Measurements from ENCODE around the gene CKB.
A peak's percentile ranks its signal among the peaks of the same experiment; 100 is the strongest.

CKB gene

GRCh38 chr14:103537175-103537990 lies 14.8 kb upstream of the CKB start:
- DNase-seq (ENCODE audit: low read depth, low spot score), result no peak

DNA sequence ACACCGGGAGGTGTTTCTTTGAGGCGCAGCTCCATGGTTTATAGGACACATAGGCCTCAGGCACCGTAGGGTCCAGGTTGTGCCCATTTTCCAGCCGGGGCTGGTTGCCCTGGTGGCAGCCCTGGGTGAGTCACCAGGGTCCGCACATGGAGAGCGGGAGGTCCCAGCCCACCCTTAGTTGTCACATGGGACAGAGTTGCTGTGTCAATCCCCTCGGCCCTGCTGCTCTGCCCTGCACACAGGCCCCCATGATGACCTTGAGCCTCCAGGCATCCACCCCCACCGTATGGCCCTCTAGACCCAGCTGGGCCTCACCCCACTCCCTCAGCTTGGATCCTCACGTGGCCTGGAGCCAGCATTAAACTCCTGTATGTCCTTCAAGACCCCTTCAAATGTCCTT lies 14.1 kb upstream of the CKB start:
- DNase-seq (ENCODE audit: low read depth, low spot score), result no peak

GRCh38 chr14:103535891-103536565 lies 13.4 kb upstream of the CKB start:
- DNase-seq (ENCODE audit: low read depth, low spot score), result no peak

GRCh38 chr14:103535081-103535890 lies 12.7 kb upstream of the CKB start:
- DNase-seq (ENCODE audit: low read depth, low spot score), result no peak

DNA sequence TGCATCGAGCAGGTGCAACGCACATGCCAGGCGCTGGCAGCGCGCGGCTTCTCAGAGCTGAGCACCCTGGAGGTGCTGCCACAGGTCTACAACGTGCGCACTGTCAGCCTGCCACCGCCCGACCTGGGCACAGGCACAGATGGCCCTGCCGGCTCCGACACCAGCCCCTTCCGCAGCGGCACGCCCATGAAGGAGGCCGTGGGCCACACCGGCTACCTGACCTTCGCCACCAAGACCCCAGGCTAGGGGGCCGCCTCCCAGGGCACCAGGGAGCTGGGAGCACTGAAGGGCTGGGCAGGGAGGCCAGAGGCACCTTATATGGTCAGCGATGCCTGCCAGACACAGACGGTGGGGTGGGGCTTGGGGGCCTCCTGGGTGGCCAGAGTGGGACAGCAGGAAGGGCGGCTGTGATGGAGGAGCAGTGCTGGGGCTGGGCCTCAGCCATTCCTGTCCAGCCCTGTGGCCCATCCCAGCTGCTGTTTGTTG lies 12.0 kb upstream of the CKB start:
- no peak for DNase-seq (ENCODE audit: low read depth, low spot score)

GRCh38 chr14:103533999-103534575 lies 11.5 kb upstream of the CKB start:
- DNase-seq (ENCODE audit: low read depth, low spot score), result no peak

- DNase-seq (ENCODE audit: low read depth, low spot score), result no peak
These were observed 10.7 kb upstream of the CKB start for GRCh38 chr14:103533137-103533998.

DNA sequence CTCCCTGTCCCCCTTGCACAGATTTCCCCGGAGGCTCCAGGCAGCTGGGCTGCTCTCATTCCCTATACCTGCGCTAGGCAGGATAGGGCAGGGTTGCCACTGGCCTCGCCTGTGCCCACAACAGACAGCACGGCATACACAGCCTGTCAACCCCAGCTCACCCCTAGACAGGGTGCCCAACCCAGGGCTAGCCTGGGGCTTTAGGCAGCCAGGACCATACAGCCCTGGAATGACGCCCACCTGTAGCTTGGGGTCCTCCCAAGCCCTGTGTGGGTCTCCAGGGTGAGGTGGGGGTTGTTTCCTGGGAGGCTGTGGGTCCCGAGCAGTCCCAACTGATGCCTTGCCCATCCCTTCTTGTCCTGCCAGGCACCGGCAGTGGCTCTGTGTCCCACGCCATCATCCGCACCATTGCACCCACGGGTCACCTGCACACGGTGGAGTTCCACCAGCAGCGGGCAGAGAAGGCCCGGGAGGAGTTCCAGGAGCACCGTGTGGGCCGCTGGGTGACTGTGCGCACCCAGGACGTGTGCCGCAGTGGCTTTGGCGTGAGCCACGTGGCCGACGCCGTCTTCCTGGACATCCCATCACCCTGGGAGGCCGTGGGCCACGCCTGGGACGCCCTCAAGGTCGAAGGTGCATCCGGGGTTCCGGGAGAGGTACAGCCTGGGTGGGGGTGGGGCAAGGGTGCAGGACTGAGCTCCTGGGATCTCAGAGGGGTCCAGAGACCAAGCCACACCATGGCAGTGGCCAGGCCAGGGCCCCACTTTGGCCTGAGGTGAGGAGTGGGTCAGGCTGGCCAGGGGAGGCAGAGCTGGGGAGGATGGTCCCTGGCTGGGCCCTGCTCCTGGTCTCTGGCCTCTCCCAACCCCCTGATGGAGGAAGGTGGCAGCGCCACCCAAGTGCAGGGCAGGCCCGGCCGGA lies 9.8 kb upstream of the CKB start:
- DNase-seq (ENCODE audit: low read depth, low spot score), result no peak

DNA sequence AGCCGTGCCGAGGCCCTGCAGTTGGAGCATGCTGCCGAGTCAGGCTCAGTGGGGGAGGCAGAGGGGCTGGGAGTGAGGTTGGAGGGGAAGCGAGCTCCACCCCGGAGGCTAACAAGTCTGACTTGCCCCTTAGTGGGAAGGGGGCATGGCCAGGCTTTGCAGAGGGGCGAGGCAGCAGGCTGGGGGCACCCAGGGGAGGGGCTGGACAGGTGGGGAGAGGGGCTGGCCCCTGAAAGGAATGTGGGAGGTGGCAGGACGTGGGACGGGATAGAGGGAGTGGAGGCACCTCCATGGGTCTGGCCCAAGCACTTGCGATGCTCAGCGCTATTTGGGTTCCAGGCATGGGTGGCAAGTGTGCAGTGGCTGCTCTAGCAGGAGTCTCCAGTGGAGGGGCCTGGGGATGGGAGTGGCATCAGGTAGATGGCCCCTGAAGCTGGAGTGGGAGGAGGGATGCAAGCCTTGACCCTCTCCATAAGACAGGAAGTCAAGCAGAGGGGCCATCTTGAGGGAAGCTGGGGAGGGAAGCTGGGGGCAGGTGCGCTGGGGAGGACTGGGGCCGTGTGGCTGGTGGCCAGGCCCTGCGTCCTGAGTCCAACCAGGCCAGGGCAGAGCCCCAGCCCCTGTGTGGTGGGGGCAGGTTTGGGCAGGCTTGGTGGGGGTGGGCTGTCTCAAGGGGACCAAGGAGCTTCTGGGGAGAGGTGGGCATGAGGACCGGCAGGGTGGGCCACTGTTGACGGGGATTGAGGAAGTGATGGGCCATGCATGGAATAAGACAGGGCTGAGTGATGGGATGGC lies 9.0 kb upstream of the CKB start:
- no peak for DNase-seq (ENCODE audit: low read depth, low spot score)

GRCh38 chr14:103530831-103531230 lies 8.2 kb upstream of the CKB start:
- no peak for DNase-seq (ENCODE audit: low read depth, low spot score)

GRCh38 chr14:103530390-103530789 lies 7.8 kb upstream of the CKB start:
- DNase-seq (ENCODE audit: low read depth, low spot score), result no peak

DNA sequence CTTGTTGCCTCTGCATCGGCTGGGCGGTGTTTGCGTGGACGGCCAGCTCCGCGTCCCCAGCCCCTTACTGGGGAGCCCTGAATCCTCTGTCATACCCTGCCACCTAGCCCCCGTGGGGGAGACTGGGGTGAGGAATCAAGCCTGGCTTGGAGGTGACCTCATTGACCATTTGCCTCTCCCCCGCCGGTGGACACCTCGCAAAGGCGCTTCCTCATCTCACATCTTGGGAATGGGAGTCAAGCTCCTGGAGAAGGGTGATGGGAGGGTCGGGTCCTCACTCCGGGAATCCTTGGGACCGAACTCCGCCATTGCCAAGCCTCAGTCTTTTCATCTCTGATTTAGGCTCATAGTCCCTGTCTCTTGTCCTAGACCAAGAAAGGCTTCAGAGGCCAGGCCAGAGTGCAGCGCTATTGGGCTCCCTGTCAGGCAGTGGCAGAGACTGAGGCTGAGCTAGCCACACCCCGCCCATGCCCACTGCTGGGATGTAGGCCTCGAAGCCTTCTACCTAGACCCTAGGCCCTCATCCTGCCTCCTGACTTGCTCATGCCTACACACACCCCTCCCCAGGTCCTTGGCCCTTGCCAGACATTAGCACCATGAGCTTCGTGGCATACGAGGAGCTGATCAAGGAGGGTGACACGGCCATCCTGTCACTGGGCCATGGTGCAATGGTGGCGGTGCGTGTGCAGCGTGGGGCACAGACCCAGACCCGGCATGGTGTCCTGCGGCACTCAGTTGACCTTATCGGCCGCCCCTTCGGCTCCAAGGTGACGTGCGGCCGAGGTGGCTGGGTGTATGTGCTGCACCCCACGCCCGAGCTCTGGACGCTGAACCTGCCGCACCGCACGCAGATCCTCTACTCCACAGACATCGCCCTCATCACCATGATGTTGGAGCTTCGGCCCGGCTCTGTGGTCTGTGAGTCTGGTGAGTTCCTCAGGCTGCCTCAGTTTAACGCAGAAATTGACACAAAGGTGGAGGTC lies 7.0 kb upstream of the CKB start:
- DNase-seq (ENCODE audit: low read depth, low spot score), result no peak

- DNase-seq (ENCODE audit: low read depth, low spot score), result peak; percentile 43
These were observed 6.2 kb upstream of the CKB start, which contains the start of gene TRMT61A for GRCh38 chr14:103528587-103529382. Gene TRMT61A (plus strand): TSS chr14:103529196. CDS start chr14:103529979, 783 bp downstream.

- DNase-seq (ENCODE audit: low read depth, low spot score), result no peak
These were observed 5.5 kb upstream of the CKB start for GRCh38 chr14:103528146-103528586.

GRCh38 chr14:103527408-103528145 lies 4.9 kb upstream of the CKB start:
- no peak for DNase-seq (ENCODE audit: low read depth, low spot score)

DNA sequence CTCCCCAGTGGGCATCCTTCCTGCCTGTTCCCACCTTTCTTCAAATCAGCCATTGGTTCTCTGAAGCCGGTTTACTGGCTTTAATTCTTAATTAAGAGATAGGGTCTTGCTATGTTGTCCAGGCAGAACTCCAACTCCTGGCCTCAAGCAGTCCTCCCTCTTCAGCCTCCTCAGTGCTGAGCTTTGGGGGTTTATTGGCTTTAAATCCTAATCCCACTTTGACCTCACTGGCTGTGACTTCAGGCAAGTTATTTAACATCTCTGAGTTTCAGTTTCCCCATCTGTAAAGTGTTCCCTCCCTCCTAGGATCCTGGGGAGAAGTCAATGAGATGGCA lies 4.3 kb upstream of the CKB start:
- no peak for DNase-seq (ENCODE audit: low read depth, low spot score)
